ENCODE results near the gene NFS1.

DNA sequence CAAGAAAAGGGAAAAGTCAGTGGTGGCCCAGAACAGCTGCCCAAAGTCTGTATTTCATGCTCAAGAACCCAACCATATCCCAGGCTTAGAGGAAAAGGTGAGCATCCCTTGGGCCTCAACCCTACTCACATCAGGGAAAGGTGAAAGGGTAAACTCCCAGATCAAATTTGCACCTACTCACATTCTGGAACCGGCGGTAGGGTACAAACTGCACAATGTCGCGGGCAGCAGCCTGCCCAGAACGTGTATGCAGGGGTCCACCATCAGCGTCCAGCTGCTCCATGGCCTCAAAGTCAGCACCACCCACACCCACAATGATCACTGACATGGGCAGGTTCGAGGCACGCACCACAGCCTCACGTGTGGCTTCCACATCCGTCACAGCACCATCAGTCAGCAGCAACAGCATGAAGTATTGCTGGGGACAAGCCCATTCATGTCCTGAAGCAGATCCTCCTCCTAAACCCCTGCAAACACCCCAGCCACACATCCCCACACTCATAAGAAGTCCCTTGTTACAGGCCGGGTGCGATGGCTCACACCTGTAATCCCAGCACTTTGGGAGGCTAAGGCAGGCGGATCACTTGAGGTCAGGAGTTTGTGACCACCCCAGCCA lies 72.7 kb downstream of the NFS1 start:
- TF ChIP-seq, protein P1, sequence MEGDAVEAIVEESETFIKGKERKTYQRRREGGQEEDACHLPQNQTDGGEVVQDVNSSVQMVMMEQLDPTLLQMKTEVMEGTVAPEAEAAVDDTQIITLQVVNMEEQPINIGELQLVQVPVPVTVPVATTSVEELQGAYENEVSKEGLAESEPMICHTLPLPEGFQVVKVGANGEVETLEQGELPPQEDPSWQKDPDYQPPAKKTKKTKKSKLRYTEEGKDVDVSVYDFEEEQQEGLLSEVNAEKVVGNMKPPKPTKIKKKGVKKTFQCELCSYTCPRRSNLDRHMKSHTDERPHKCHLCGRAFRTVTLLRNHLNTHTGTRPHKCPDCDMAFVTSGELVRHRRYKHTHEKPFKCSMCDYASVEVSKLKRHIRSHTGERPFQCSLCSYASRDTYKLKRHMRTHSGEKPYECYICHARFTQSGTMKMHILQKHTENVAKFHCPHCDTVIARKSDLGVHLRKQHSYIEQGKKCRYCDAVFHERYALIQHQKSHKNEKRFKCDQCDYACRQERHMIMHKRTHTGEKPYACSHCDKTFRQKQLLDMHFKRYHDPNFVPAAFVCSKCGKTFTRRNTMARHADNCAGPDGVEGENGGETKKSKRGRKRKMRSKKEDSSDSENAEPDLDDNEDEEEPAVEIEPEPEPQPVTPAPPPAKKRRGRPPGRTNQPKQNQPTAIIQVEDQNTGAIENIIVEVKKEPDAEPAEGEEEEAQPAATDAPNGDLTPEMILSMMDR (IDR thresholded peaks at IDR 0.05; ENCODE audit: low read length) = no peak
- TF ChIP-seq EZH2 (optimal IDR thresholded peaks at IDR 0.05; ENCODE audit: low read depth, low read length) = no peak
- no peak for TF ChIP-seq EZH2phosphoT487 (IDR thresholded peaks at IDR 0.05; ENCODE audit: low read length)
